Muscle layer of colon (tissue), 2 donors: ENCODE data around the gene CNNM1.

Experiments
- H3K27ac ChIP-seq: one replicate; pipeline ENCODE4 v1.7.0; 2013; ENCODE audit warnings: low read depth, mild to moderate bottlenecking, low read length, moderate library complexity
- H3K27me3 ChIP-seq, 2 donors: one replicate each; pipeline ENCODE4 v1.7.0; 2013; ENCODE audit warnings: low read length in 2 of 2, mild to moderate bottlenecking in 2 of 2; ENCODE audit not compliant: insufficient read depth in 2 of 2, control insufficient read depth in 1 of 2
- H3K36me3 ChIP-seq: one replicate; pipeline ENCODE4 v1.7.0; 2013; ENCODE audit warnings: mild to moderate bottlenecking, low read length; ENCODE audit not compliant: insufficient read depth
- H3K4me1 ChIP-seq: one replicate; pipeline ENCODE4 v1.7.0; 2013; ENCODE audit warnings: mild to moderate bottlenecking, low read length; ENCODE audit not compliant: insufficient read depth
- H3K4me3 ChIP-seq, 2 donors: one replicate each; pipeline ENCODE4 v1.7.0; 2013; ENCODE audit warnings: low read length in 2 of 2, low read depth in 1 of 2, mild to moderate bottlenecking in 1 of 2, moderate library complexity in 1 of 2
- H3K9ac ChIP-seq: one replicate; pipeline ENCODE4 v1.7.0; 2013; ENCODE audit warnings: low read length
- H3K9me3 ChIP-seq: one replicate; pipeline ENCODE4 v1.7.0; 2013; ENCODE audit warnings: mild to moderate bottlenecking, low read length
- donor health status: abdominal sarcoma.
- donor health status: Adenocarcinoma of cecum.

CNNM1 gene

GRCh38 chr10:99339077-99339476 lies 9.9 kb downstream of the CNNM1 start:
- H3K27me3 ChIP-seq, result no peaks in the 10 kb centered on the region
- no peak overlapping the region for H3K9ac ChIP-seq
- H3K9me3 ChIP-seq, result no peaks in the 10 kb centered on the region
- no peak overlapping the region for H3K4me3 ChIP-seq
- H3K27ac ChIP-seq, result no peak overlapping the region
- peaks cover 6% of the 10 kb centered on the region for H3K4me1 ChIP-seq
- no peaks in the 10 kb centered on the region for H3K36me3 ChIP-seq

GRCh38 chr10:99339563-99340047 lies 10.4 kb downstream of the CNNM1 start:
- H3K27me3 ChIP-seq, result no peaks in the 10 kb centered on the region
- peaks cover 6% of the 10 kb centered on the region for H3K4me1 ChIP-seq
- H3K36me3 ChIP-seq, result no peaks in the 10 kb centered on the region
- H3K4me3 ChIP-seq, result no peak overlapping the region
- H3K9me3 ChIP-seq, result no peaks in the 10 kb centered on the region
- H3K27ac ChIP-seq, result no peak overlapping the region
- no peak overlapping the region for H3K9ac ChIP-seq

GRCh38 chr10:99340650-99341049 lies 11.5 kb downstream of the CNNM1 start:
- Histone ChIP-seq H3K27me3 (no peaks in the 10 kb centered on the region), H3K9me3 (no peaks in the 10 kb centered on the region), H3K27ac (no peak overlapping the region), H3K36me3 (no peaks in the 10 kb centered on the region), H3K4me1 (peaks cover 6% of the 10 kb centered on the region), H3K4me3 (no peak overlapping the region), H3K9ac (no peak overlapping the region)

GRCh38 chr10:99341248-99341647 lies 12.1 kb downstream of the CNNM1 start:
- Histone ChIP-seq H3K4me3 (no peak overlapping the region), H3K4me1 (peaks cover 6% of the 10 kb centered on the region), H3K9ac (no peak overlapping the region), H3K27ac (no peak overlapping the region), H3K27me3 (no peaks in the 10 kb centered on the region), H3K9me3 (no peaks in the 10 kb centered on the region), H3K36me3 (no peaks in the 10 kb centered on the region)

GRCh38 chr10:99341860-99342490 lies 12.8 kb downstream of the CNNM1 start:
- Histone ChIP-seq H3K36me3 (no peaks in the 10 kb centered on the region), H3K4me1 (peaks cover 6% of the 10 kb centered on the region), H3K9me3 (no peaks in the 10 kb centered on the region), H3K27ac (no peak overlapping the region), H3K4me3 (no peak overlapping the region), H3K27me3 (no peaks in the 10 kb centered on the region), H3K9ac (no peak overlapping the region)

- no peaks in the 10 kb centered on the region for H3K9me3 ChIP-seq
- no peak overlapping the region for H3K9ac ChIP-seq
- H3K27me3 ChIP-seq, result no peaks in the 10 kb centered on the region
- no peak overlapping the region for H3K4me3 ChIP-seq
- H3K4me1 ChIP-seq, result peaks cover 6% of the 10 kb centered on the region
- no peak overlapping the region for H3K27ac ChIP-seq
- H3K36me3 ChIP-seq, result no peaks in the 10 kb centered on the region
Observed at GRCh38 chr10:99343262-99343661, 14.1 kb downstream of the CNNM1 start.

GRCh38 chr10:99344715-99345114 lies 15.6 kb downstream of the CNNM1 start:
- Histone ChIP-seq H3K36me3 (no peaks in the 10 kb centered on the region), H3K9ac (no peak overlapping the region), H3K4me1 (peaks cover 6% of the 10 kb centered on the region), H3K27me3 (no peaks in the 10 kb centered on the region), H3K9me3 (no peaks in the 10 kb centered on the region), H3K27ac (no peak overlapping the region), H3K4me3 (no peak overlapping the region)

GRCh38 chr10:99345350-99345749 lies 16.2 kb downstream of the CNNM1 start:
- no peaks in the 10 kb centered on the region for H3K27me3 ChIP-seq
- no peak overlapping the region for H3K9ac ChIP-seq
- H3K27ac ChIP-seq, result no peak overlapping the region
- no peak overlapping the region for H3K4me3 ChIP-seq
- H3K4me1 ChIP-seq, result peaks cover 6% of the 10 kb centered on the region
- no peaks in the 10 kb centered on the region for H3K36me3 ChIP-seq
- H3K9me3 ChIP-seq, result no peaks in the 10 kb centered on the region

GRCh38 chr10:99346247-99346646 lies 17.1 kb downstream of the CNNM1 start:
- H3K4me3 ChIP-seq, result no peak overlapping the region
- H3K27ac ChIP-seq, result no peak overlapping the region
- H3K9me3 ChIP-seq, result no peaks in the 10 kb centered on the region
- H3K27me3 ChIP-seq, result no peaks in the 10 kb centered on the region
- no peaks in the 10 kb centered on the region for H3K36me3 ChIP-seq
- no peak overlapping the region for H3K9ac ChIP-seq
- H3K4me1 ChIP-seq, result peaks cover 6% of the 10 kb centered on the region

GRCh38 chr10:99347672-99348071 lies 18.5 kb downstream of the CNNM1 start:
- Histone ChIP-seq H3K27ac (no peak overlapping the region), H3K9ac (no peak overlapping the region), H3K4me3 (no peak overlapping the region), H3K27me3 (no peaks in the 10 kb centered on the region), H3K9me3 (no peaks in the 10 kb centered on the region), H3K4me1 (peaks cover under 1% of the 10 kb centered on the region), H3K36me3 (no peaks in the 10 kb centered on the region)

- H3K27ac ChIP-seq, result no peak overlapping the region
- no peaks in the 10 kb centered on the region for H3K36me3 ChIP-seq
- no peak overlapping the region for H3K4me3 ChIP-seq
- no peaks in the 10 kb centered on the region for H3K4me1 ChIP-seq
- H3K9me3 ChIP-seq, result no peaks in the 10 kb centered on the region
- no peaks in the 10 kb centered on the region for H3K27me3 ChIP-seq
- no peak overlapping the region for H3K9ac ChIP-seq
Observed at GRCh38 chr10:99353182-99353581, 24.0 kb downstream of the CNNM1 start.

GRCh38 chr10:99357691-99358090 lies 28.5 kb downstream of the CNNM1 start:
- H3K9me3 ChIP-seq, result no peaks in the 10 kb centered on the region
- H3K27ac ChIP-seq, result no peak overlapping the region
- H3K4me3 ChIP-seq, result no peak overlapping the region
- H3K36me3 ChIP-seq, result no peaks in the 10 kb centered on the region
- H3K9ac ChIP-seq, result no peak overlapping the region
- no peaks in the 10 kb centered on the region for H3K27me3 ChIP-seq
- no peaks in the 10 kb centered on the region for H3K4me1 ChIP-seq
